NCI-H1092 treated with DMSO at 0.1 percent for 48 hours (cell line): ENCODE measurements around the gene ASAP2.
"Not testable (repeated sequence)": the region's sequence is repeated elsewhere in the genome, so short reads cannot be mapped to it uniquely, and the experiment has no call there.

Source experiments
- DNase-seq: peaks from one replicate; lab custom pipeline; 2025; lab: John Stamatoyannopoulos, UW

ASAP2 gene

DNA sequence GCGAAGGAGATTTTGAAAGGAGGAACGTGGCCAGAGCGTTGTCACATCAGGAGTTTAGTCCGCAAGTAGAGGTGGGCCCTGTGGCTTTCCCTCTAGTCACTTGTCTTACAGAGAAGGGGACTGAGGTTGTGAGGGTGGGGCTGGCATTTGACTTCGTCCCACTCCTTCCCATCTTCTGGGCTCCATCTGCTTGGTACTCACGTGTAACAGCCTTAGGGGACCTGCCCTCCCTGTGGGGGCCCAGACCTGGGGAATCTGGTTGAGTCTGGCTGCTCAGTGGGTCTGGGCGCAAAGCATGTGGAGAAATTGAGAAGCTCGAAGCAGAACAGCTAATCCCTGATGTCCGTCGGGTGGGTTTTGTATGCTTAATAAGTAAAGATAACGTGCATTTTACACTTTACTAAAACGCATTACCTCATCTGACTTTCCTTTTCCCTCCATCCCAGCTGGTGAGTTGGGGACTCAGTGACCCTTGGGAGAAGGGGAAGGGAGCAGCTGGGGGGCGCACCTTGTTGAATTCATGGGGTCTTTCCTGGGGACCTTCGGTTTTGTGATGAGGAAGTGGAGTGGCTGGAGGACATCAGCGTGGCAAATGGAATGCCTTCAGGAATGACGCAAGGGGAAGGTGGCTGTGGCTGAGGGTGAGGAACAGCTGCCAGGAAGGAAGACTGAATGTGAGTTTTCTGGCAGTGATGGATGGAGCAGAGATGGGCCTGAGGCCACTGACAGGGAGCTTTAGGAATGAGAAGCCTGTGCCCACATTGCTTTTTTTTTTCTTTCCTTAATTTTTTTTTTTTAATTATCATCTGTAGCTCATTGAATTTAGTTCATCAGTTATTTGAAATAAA, 44.8 kb downstream of the ASAP2 start:
- DNase-seq = no peak

DNA sequence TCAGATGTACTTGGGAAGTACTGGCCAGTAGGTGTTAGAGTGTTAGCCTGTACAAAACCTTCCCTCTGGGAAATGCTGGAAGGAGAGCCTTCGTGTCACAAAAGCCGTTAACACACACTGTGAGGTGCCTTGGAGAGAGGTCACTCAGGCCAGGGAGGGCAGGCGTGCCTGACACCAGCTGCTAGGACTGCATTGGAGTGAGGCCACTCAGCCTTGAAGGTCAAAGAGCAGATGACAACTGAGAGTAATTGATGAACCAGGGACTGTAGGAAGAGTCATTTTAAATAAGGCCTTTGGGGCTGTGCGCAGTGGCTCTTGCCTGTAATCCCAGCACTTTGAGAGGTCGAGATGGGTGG, 45.4 kb downstream of the ASAP2 start:
- DNase-seq = no peak

DNA sequence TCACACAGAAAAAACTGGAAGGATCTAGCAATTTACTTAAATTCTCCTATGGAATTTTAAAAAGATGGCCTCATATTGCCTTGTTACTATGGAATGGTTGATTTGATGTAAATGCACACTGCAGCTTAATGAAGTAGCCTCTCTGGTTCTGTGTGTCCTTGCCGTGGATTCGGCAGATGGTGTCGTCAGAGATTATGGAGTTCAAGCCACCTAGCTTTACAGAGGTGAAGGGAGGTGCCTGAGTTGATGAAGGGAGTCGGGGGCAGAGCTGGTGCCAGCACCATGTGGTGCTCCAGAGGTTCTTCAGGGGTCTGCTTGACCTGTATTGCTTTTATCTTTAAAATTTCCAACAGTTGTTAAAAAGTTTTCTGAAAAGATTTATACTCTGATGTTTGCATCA, 48.8 kb downstream of the ASAP2 start:
- DNase-seq = no peak

- no peak for DNase-seq
These were observed 49.5 kb downstream of the ASAP2 start for GRCh38 chr2:9256147-9256546.

DNA sequence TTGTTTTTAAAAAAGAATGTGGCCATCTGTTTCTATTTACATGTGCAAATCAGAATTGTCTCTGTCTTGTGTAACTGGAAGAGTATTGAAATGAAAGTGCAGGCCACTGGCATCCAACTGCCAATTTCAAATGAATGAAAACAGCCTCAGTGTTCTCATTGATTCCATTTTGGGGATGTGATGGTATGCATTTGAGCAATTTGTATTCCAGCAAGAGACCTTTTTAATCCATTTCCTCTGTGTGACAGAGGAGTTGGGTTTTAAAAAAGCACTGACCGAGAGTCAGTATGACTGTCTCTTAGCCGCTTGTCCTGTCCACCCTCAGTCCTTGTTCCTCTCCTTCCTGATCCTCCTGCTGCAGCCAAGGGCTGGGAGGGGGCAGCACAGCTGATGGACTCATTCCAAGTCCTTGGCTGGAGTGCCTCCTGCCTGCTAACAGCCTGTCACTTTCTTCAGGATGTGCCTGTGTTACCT, 50.0 kb downstream of the ASAP2 start:
- DNase-seq = no peak

GRCh38 chr2:9258501-9258900, 51.9 kb downstream of the ASAP2 start:
- no peak for DNase-seq

DNA sequence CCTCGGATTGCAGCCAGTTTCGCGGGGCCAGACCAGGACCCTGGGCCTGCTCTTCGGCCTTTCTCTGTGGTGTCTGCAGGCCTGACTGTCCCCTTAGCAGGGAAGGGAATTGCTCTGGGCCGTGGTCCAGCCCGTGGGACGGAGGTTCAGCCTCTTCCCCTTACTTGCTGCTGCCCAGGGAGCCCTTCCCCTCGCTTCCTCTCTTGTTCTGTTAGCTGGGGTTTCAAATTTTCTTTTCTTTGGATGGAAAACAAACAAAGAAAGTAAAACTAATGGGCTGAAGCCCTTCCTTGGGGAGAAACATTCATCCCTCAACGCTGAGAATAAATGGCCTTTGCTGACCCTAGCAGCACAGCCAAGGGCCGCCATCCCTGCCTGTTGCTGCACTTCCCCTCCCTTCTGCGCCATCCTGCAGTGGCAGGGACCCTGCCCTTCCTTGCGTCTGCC, 52.4 kb downstream of the ASAP2 start:
- DNase-seq = no peak

DNA sequence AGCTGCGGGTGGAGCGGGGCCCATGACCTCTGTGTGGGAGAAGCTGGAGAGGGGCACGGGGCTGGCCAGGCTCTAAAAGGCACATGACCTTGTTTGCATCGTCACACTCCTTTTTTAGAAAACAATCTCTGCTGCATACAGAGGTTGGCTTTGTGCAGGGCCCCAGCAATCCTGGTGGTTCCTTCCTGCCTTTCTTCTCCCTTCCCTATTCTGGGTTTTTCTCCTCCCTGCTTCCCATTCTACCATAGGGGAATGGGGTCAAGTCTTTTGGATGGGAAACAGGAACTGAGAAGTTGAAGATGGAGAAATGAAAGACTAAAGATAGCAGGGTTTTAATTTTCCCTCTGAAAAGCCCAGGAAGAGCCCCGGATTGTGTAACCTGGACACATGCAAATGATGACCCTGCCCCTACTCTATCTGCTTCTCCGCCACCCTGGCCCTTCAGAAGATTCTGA, 53.9 kb downstream of the ASAP2 start:
- DNase-seq = no peak

GRCh38 chr2:9261231-9261883, 54.7 kb downstream of the ASAP2 start:
- no peak for DNase-seq

- DNase-seq = no peak
These were observed 56.1 kb downstream of the ASAP2 start for GRCh38 chr2:9262671-9263171.

- DNase-seq = no peak
These were observed 56.8 kb downstream of the ASAP2 start for GRCh38 chr2:9263428-9263827.

DNA sequence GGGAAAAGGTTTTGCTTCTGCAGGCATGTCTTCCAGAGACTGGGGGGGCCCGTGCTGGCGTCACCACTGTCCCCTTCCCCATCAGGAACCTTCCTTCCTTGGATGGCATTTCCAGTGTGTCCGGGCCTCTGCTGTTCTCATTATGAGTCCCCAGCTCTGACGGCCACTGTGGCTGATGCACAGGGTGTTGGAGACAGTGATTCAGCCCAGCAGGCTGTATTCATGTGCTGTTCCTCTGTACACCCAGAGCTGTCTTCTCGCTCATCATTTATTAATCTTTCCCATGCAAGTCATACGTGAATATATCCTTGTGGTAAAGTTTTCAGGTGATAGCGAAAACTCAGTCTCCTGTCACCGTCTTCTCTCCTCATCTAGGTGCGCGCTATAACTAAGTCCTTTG, 57.7 kb downstream of the ASAP2 start:
- no peak for DNase-seq

DNA sequence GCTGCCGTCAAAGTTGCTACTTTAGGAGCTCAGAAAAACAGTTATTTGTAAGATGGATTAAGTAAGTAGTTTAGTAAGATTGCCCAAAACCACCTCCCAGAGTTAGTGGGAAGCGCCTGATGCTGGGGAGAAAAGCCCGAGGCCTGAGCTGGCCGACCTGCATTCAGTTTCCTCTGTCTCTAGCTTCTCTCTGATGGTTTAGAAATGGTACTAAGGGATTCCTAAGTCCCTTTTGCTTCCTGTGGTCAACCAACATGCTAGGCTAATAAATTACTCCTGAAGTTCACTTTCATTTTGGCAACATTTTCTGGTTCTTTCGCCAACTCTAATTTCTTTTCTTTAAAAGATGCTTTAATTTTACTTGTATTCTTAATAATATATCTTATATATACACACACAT, 60.1 kb downstream of the ASAP2 start:
- DNase-seq = no peak

DNA sequence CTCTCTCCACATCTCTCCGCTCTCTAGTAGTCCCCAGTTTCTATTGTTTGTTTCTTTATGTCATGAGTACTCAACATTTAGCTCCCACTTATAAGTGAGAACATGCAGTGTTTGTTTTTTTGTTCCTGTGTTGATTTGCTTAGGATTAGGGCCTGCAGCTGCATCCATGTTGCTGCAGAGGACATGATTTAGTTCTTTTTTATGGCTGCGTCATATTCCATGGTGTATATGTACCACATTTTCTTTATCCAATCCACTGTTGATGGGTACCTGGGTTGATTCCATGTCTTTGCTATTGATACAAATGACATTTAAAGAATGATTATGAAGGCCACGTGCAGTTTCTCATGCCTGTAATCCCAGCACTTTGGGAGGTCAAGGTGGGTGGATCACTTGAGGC, 60.7 kb downstream of the ASAP2 start:
- DNase-seq = not testable (repeated sequence)

GRCh38 chr2:9268301-9269080, 61.9 kb downstream of the ASAP2 start:
- DNase-seq = no peak

DNA sequence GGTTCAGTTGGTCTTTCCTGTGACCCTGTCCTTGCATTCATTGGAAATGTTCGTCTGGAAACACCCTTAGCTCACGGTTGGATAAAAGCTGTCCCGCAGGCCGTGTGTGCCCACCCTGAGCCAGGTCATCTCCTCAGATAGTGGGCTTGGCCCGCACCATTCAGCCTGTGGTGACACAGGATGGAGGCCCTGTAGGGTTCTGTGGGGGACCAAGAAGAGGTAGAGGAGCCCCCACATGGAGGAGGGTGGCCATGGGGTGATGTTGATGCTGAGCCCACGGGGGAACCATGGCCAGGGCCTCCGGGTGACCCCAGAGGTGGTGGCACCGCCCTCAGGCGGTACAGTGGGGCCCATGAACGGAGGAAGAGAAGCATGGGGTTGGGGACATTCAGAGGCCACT, 62.7 kb downstream of the ASAP2 start:
- no peak for DNase-seq

GRCh38 chr2:9269695-9270360, 63.2 kb downstream of the ASAP2 start:
- no peak for DNase-seq

GRCh38 chr2:9271091-9271490, 64.5 kb downstream of the ASAP2 start:
- no peak for DNase-seq

GRCh38 chr2:9271691-9272090, 65.1 kb downstream of the ASAP2 start:
- DNase-seq = no peak

DNA sequence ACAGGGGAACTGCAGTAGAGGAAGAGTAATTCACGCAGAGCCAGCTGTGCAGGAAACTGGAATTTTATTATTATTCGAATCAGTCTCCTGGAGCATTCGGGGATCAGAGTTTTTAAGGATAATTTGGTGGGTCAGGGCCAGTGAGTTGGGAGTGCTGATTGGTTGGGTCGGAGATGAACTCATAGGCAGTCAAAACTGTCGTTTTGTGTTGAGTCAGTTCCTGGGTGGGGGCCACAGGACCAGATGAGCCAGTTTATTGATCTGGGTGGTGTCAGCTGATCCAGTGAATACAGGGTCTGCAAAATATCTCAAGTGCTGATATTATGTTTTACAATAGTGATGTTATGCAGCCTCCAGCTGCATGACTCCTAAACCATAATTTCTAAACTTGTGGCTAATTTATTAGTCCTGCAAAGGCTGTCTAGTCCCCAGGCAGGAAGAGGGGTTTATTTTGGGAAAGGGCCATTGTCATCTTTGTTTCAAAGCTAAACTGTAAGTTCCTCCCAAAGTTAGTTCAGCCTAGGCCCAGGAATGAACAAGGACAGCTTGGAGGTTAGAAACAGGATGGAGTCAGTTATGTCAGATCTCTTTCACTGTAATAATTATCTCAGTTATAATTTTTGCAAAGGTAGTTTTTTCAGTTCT, 67.0 kb downstream of the ASAP2 start:
- DNase-seq = no peak

GRCh38 chr2:9274701-9275343, 68.2 kb downstream of the ASAP2 start:
- DNase-seq = no peak
